Upper lobe of left lung (tissue), 6 donors: Measurements from ENCODE around the gene TOPAZ1. TPM values are rescaled to one million over a fixed set of nuclear protein-coding genes. Genes with fewer than 3 reads are reported as not detected.

Source experiments
- ATAC-seq, 2 donors: fragments of 200-7000 bp; cut with Tn5 transposase; one replicate each; pipeline ENCODE4 v1.9.1; 2022; ENCODE audit warnings: mild to moderate bottlenecking in 2 of 2, moderate library complexity in 2 of 2; ENCODE audit not compliant: low FRiP score in 2 of 2
- DNase-seq, 2 donors: peaks; one replicate each; pipeline ENCODE4 v3.0.0-alpha.2; 2019 to 2020
- H3K27ac ChIP-seq, 4 donors: fragments of 200-600 bp; sonication (generic); one replicate each; pipeline ENCODE4 v1.5.1; 2016 to 2019
- H3K27me3 ChIP-seq, 4 donors: fragments of 200-600 bp; sonication (generic); one replicate each; pipeline ENCODE4 v1.5.1; 2017 to 2019
- H3K36me3 ChIP-seq, 4 donors: fragments of 200-600 bp; sonication (generic); one replicate each; pipeline ENCODE4 v1.5.1; 2016 to 2019
- H3K4me1 ChIP-seq, 4 donors: fragments of 200-600 bp; sonication (generic); one replicate each; pipeline ENCODE4 v1.5.1; 2018 to 2019
- H3K4me3 ChIP-seq, 4 donors: fragments of 200-600 bp; sonication (generic); one replicate each; pipeline ENCODE4 v1.5.1; 2017 to 2019; ENCODE audit warnings: mild to moderate bottlenecking in 2 of 4, moderate library complexity in 1 of 4
- H3K9me3 ChIP-seq, 4 donors: fragments of 200-600 bp; sonication (generic); one replicate each; pipeline ENCODE4 v1.5.1; 2018 to 2019
- EP300 ChIP-seq, 4 donors: sonication (generic); formaldehyde crosslinking; IDR thresholded peaks; one replicate each; pipeline ENCODE4 v1.5.1; 2017; ENCODE audit warnings: antibody characterized with exemption in 4 of 4, control low read depth in 2 of 4
- POLR2A ChIP-seq, 4 donors: fragments of 450-650 bp; IDR thresholded peaks; one replicate each; pipeline ENCODE4 v1.5.1; 2016 to 2017; ENCODE audit warnings: antibody characterized with exemption in 4 of 4, mild to moderate bottlenecking in 2 of 4
- POLR2AphosphoS5 ChIP-seq, 2 donors: sonication (generic); formaldehyde crosslinking; IDR thresholded peaks; one replicate each; pipeline ENCODE4 v1.5.1; 2017; ENCODE audit warnings: antibody characterized with exemption in 2 of 2
- WGBS, 2 donors: methylation state at CpG; one replicate each; pipeline ENCODE4 v1.1.5; 2017 to 2018; 5-methylcytosine and 5-hydroxymethylcytosine counted together
- total RNA-seq, 6 donors: library from RNA; depleted of rRNA in 4 of 6; stranded (reverse); fragments of >200 nt in 4 of 6; gene quantifications; one replicate each; pipeline versions ENCODE4 v1.1.0 to v1.2.1, GENCODE V29; 2016 to 2021
- TF ChIP-seq, protein P1 (sequence below), 6 experiments: fragments of 450-650 bp in 4 of 6; fragments of 200-600 bp in 2 of 6; sonication (generic) in 2 of 6; IDR thresholded peaks; one replicate each; pipeline ENCODE4 v1.5.1; 2016 to 2019; ENCODE audit warnings: antibody characterized with exemption in 6 of 6
- donor health status: DM: no; HTN: no; CAD: no; lungs with moderate emphysema.
- donor health status: DM: no; HTN: yes; CAD: no; lungs with severe emphysema.

Gene TOPAZ1
- total RNA-seq, 6 donors from 2014 or later, result not detected

GRCh38 chr3:44326515-44326914 is 84.8 kb downstream of the TOPAZ1 start:
- H3K9me3 ChIP-seq, result no peaks in the 10 kb centered on the region
- WGBS, 2 donors, result 81 to 86% methylated on average over 3 of the region's 3 CpGs
- H3K4me1 ChIP-seq, result no peaks in the 10 kb centered on the region
- H3K27ac ChIP-seq, result no peak overlapping the region
- TF ChIP-seq POLR2AphosphoS5 (IDR thresholded peaks at IDR 0.05), result no peak
- no peak for TF ChIP-seq POLR2A (IDR thresholded peaks at IDR 0.05)
- TF ChIP-seq, protein P1, sequence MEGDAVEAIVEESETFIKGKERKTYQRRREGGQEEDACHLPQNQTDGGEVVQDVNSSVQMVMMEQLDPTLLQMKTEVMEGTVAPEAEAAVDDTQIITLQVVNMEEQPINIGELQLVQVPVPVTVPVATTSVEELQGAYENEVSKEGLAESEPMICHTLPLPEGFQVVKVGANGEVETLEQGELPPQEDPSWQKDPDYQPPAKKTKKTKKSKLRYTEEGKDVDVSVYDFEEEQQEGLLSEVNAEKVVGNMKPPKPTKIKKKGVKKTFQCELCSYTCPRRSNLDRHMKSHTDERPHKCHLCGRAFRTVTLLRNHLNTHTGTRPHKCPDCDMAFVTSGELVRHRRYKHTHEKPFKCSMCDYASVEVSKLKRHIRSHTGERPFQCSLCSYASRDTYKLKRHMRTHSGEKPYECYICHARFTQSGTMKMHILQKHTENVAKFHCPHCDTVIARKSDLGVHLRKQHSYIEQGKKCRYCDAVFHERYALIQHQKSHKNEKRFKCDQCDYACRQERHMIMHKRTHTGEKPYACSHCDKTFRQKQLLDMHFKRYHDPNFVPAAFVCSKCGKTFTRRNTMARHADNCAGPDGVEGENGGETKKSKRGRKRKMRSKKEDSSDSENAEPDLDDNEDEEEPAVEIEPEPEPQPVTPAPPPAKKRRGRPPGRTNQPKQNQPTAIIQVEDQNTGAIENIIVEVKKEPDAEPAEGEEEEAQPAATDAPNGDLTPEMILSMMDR (IDR thresholded peaks at IDR 0.05), result no peak
- TF ChIP-seq EP300 (IDR thresholded peaks at IDR 0.05), result no peak
- DNase-seq, result no peak
- H3K27me3 ChIP-seq, result no peaks in the 10 kb centered on the region
- no peaks in the 10 kb centered on the region for H3K36me3 ChIP-seq
- no peak overlapping the region for H3K4me3 ChIP-seq
- no peak for ATAC-seq

- Histone ChIP-seq H3K4me3 (no peak overlapping the region), H3K4me1 (no peaks in the 10 kb centered on the region), H3K36me3 (no peaks in the 10 kb centered on the region), H3K27ac (no peak overlapping the region), H3K27me3 (no peaks in the 10 kb centered on the region), H3K9me3 (no peaks in the 10 kb centered on the region)
- TF ChIP-seq, protein P1 (IDR thresholded peaks at IDR 0.05), result no peak
- TF ChIP-seq POLR2AphosphoS5 (IDR thresholded peaks at IDR 0.05) (no peak), EP300 (IDR thresholded peaks at IDR 0.05) (no peak), POLR2A (IDR thresholded peaks at IDR 0.05) (no peak)
- ATAC-seq (no peak), DNase-seq (no peak)
Measured at GRCh38 chr3:44329946-44330345, 88.3 kb downstream of the TOPAZ1 start.

DNA sequence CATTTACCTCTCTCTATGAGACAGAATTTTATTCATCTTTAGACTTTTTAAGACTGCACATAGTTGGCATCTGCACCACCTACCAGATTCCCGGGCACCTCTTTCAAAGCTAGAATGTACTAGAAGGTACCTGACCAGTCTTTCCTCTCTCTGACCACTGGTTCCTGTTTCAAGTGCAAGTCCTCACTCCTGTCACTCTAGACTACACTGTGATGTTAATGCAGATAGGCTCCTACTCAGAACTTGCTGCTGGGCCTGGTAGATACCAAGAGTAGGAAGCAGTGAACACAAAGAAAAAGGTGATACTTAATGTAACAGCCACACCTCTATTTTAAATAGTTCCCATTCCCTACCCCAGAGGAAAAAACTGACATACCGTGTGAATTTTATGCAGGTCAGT is 88.8 kb downstream of the TOPAZ1 start:
- Histone ChIP-seq H3K4me3 (no peak overlapping the region), H3K4me1 (no peaks in the 10 kb centered on the region), H3K27ac (no peak overlapping the region), H3K27me3 (no peaks in the 10 kb centered on the region), H3K36me3 (no peaks in the 10 kb centered on the region), H3K9me3 (no peaks in the 10 kb centered on the region)
- 76 to 80% methylated on average over 2 of the region's 2 CpGs for WGBS, 2 donors
- ATAC-seq, result no peak
- no peak for DNase-seq
- TF ChIP-seq POLR2AphosphoS5 (IDR thresholded peaks at IDR 0.05) (no peak), EP300 (IDR thresholded peaks at IDR 0.05) (no peak), POLR2A (IDR thresholded peaks at IDR 0.05) (no peak)
- TF ChIP-seq, protein P1 (IDR thresholded peaks at IDR 0.05), result no peak

- TF ChIP-seq POLR2A (IDR thresholded peaks at IDR 0.05) (no peak), POLR2AphosphoS5 (IDR thresholded peaks at IDR 0.05) (no peak), EP300 (IDR thresholded peaks at IDR 0.05) (no peak)
- TF ChIP-seq, protein P1 (IDR thresholded peaks at IDR 0.05), result no peak
- Histone ChIP-seq H3K4me3 (no peak overlapping the region), H3K9me3 (no peaks in the 10 kb centered on the region), H3K27me3 (no peaks in the 10 kb centered on the region), H3K36me3 (no peaks in the 10 kb centered on the region), H3K27ac (no peak overlapping the region), H3K4me1 (peaks cover 0 to 10% (median 6%) of the 10 kb centered on the region in 4 donors)
- ATAC-seq (no peak), DNase-seq (no peak)
- 84 to 86% methylated on average over 2 of the region's 2 CpGs for WGBS, 2 donors
Measured at GRCh38 chr3:44334326-44334725, 92.6 kb downstream of the TOPAZ1 start.

GRCh38 chr3:44337248-44337785 is 95.6 kb downstream of the TOPAZ1 start:
- H3K9me3 ChIP-seq, result no peaks in the 10 kb centered on the region
- peak overlapping the region; percentile 95 to 99 (median 97) for H3K27ac ChIP-seq
- ATAC-seq, result no peak
- TF ChIP-seq EP300 (IDR thresholded peaks at IDR 0.05) (no peak), POLR2AphosphoS5 (IDR thresholded peaks at IDR 0.05) (no peak)
- TF ChIP-seq, protein P1 (IDR thresholded peaks at IDR 0.05), result peak in 1 of 6 experiments; percentile 19
- peaks cover 23 to 40% (median 24%) of the 10 kb centered on the region in 4 donors for H3K4me1 ChIP-seq
- WGBS, 2 donors, result 60 to 64% methylated on average over 5 of the region's 5 CpGs
- no peak for DNase-seq
- H3K36me3 ChIP-seq, result no peaks in the 10 kb centered on the region
- H3K27me3 ChIP-seq, result no peaks in the 10 kb centered on the region
- H3K4me3 ChIP-seq, result peak overlapping the region in 3 of 4 donors; percentile 67 to 75 (median 73)
